IPS-11a (cell line): ENCODE results near the gene B9D1.

ENCODE experiments used
- H3K4me3 ChIP-seq: one replicate; pipeline ENCODE4 v1.5.1; 2013; ENCODE audit warnings: low read depth, low read length, control low read depth

The B9D1 gene

GRCh38 chr17:19341641-19342610 lies 20.6 kb downstream of the B9D1 start:
- H3K4me3 ChIP-seq = no peak overlapping the region

DNA sequence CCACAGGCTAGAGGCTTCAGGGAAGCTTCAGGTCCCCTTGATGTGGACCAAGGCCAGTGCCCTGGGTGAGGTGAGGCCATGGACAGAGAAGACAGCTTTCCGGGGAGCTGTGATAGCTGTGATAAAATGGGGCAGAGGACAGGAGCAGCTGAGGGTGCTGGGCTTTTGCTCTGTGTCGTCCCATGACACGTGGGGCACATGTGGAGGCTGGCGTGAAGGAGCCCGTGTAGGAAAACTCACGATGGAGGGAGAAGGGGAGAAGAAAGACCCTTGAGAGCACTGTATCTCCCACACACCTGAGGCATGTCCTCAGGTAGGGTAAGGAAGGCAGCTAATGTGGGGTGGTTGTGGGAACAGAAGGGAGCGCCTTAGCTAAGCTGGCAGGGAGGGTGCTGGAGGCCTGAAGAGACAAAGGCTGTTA lies 21.3 kb downstream of the B9D1 start:
- H3K4me3 ChIP-seq = no peak overlapping the region

GRCh38 chr17:19339341-19339815 lies 23.1 kb downstream of the B9D1 start:
- H3K4me3 ChIP-seq = no peak overlapping the region

- no peak overlapping the region for H3K4me3 ChIP-seq
Measured at GRCh38 chr17:19338031-19338990, 24.2 kb downstream of the B9D1 start.

DNA sequence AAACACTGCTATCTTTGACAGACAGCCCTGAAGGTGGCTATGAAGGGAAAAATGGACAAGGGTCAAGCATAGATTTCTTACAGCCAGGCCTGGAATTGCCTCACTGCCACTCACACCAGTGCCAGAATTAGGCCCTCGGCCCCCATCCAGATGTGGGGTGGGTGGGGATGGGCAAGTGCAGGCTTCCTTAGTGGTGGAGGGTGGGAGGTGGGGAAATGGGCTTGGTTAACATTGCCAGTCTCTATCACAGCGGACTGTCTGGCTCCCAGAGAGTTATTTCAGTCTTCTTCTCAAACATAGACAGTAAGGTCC lies 24.9 kb downstream of the B9D1 start:
- H3K4me3 ChIP-seq = no peak overlapping the region

GRCh38 chr17:19336938-19337711 lies 25.4 kb downstream of the B9D1 start:
- no peak overlapping the region for H3K4me3 ChIP-seq

DNA sequence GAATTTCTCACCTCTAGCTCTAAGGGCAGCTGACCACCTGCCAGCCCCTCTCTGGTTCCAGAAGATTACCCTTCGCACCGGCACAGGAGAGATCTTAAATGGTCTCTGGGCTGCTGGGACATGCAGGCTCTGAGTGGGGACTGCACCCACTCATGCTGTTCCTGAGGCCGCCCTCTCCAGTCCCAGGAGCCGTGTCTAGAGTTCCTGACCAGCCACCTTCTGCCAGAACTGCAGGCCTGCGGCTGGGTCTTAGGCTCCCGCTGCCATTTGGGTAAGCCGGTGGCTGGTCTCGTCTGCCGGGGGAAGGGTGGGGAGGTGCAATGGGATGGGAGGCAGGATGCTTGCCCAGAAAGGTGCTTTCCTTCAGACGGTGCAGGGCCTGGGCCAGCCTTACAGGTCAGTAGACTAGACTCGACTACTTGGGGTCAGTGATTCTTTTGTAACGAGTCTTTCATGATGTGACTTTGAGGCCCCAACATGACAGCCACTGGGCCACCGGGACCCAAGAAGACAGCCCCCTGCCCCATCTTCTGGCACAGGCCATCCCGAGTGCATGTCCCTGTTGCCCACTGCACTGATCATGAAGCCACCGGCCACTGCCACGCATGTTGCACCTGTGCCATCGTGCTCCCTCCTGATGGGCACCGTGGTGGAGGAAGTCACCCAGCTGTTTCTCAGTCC lies 26.4 kb downstream of the B9D1 start:
- H3K4me3 ChIP-seq = no peak overlapping the region

DNA sequence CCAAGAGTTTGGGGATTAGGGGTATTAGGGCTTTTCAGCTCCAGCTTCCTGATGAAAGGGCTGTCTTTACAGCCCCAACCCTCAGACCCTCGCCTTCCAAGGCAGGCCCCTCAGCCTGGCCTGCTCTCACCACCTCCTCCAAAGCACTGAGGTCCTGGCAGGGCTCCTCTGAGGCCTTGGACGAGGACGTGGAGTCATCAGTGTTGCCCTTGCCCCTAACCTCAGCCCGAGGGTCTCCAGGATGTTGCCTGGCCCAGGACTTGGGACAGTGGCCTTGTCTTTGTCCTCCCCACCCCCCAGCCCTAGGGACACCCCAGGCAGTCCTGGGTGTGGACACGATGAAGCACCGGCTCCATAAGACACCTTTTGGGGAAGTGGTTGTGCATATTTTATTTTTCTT lies 28.2 kb downstream of the B9D1 start:
- H3K4me3 ChIP-seq = no peak overlapping the region

DNA sequence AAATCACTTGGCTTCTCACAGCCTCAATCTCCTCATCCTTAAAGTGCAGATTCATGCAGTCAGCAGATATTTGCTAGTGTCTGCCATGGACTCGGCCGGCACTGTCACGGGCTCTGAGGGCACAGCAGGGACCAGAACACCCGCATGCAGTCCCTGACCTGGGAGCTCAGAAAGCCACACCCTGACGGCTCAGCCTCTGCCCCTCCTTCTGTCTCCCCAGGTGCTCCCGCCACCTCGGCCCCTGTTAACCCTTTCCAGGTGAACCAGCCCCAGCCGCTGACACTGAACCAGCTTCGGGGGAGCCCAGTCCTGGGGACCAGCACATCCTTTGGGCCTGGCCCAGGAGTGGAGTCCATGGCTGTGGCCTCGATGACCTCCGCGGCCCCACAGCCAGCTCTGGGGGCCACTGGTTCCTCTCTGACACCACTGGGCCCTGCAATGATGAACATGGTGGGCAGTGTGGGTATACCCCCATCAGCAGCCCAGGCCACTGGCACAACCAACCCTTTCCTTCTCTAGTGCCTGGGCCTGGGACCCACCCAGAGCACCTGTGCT lies 28.7 kb downstream of the B9D1 start:
- H3K4me3 ChIP-seq = no peak overlapping the region

GRCh38 chr17:19333132-19333440 lies 29.4 kb downstream of the B9D1 start:
- H3K4me3 ChIP-seq = no peak overlapping the region

DNA sequence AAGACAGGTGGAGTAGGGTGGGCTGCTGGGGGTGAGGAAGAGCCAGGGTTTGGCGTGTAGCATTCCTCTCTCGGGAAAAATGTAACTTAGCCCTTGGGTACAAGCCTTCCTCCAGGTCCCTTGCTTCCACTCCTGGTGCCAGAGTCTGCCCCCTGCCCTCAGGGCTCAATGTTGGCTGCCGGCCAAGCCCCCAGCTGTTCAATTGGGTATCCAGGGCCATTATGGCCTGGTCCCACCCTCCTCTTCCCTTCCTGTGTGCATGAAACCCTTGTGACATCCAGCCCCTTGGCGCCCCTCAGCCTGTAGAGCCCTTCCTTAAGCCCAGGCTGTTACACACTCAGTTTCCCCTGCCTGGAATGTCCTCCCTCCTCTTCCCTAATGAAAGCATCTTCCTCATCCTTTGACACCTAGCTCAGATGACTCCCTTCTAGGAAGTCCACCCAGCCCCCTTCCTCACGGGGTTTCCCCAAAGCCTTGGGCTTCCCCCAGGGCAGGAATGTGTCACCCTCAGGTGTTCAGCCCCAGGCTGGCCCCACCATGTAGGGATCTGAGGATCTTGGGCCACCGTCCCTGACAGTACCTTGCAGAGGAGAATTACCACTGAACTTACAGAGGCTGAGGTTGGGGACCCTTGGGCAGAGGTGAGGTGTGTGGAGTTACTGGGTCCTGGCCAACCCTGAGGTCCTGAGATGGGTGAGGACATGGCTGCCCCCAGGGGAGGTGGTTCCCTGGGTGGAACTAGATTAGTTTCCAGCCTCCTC lies 30.0 kb downstream of the B9D1 start:
- H3K4me3 ChIP-seq = no peak overlapping the region

GRCh38 chr17:19331543-19332245 lies 30.8 kb downstream of the B9D1 start:
- no peak overlapping the region for H3K4me3 ChIP-seq

- H3K4me3 ChIP-seq = no peak overlapping the region
Measured at GRCh38 chr17:19331134-19331533, 31.4 kb downstream of the B9D1 start.

DNA sequence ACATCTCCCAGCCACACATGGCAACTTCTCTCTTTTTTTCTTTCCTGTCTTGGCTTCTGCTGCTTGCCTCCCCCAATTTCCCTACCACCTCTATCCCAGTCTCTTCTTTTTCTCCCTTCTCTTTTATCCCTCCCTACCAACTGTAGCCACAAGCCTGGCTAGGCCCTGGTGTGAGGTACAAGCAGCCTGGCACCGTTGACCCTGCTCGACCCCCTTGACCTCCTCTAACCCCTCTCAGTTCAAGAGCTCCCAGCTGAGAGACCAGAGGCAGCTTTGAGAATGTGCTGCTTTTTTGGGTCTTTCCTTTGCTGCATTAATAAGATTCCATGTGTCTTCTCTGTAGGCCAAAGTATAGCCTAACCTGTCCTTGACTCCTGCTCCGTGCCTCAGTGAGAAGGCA lies 32.3 kb downstream of the B9D1 start:
- no peak overlapping the region for H3K4me3 ChIP-seq

GRCh38 chr17:19329839-19330238 lies 32.7 kb downstream of the B9D1 start:
- no peak overlapping the region for H3K4me3 ChIP-seq

GRCh38 chr17:19329136-19329535 lies 33.4 kb downstream of the B9D1 start:
- no peak overlapping the region for H3K4me3 ChIP-seq

DNA sequence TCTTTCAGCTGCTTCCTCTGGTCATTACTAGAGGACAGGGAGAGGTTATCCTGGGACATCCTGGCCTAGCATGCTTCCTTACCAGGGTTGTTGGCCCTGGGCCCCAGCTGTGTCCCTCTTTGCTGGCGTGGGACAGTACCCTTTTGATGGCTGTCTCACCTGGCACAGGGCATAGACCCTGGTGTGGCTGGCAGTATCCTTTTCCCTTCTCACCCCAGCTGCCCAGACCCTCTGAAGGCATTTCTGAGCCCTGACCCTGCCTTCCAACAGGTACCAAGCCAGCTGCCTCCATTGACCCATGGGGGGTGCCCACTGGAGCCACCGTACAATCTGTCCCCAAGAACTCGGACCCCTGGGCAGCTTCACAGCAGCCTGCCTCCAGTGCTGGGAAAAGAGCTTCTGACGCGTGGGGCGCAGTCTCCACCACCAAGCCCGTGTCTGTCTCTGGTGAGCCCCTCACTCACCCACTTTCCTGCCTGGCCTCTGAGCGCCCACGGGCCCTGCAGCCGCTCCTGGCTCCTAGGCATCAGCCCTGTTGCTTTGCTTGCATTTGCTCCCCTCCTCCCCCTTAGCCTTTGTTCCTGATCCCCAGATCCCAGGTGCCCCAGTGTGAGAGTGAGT lies 34.0 kb downstream of the B9D1 start:
- H3K4me3 ChIP-seq = no peak overlapping the region

GRCh38 chr17:19327031-19327783 lies 35.3 kb downstream of the B9D1 start:
- no peak overlapping the region for H3K4me3 ChIP-seq
